Activated naive CD4-positive, alpha-beta T cell treated with anti-CD3 and anti-CD28 coated beads, Interleukin-2, amount 50 U/mL, for 16 hours (primary cell): ENCODE measurements around the gene WFIKKN1.

Experiments
- DNase-seq: peaks from one replicate; pipeline ENCODE4 v3.0.0-alpha.2; 2020

Gene WFIKKN1

GRCh38 chr16:659618-660017, 28.8 kb downstream of the WFIKKN1 start:
- DNase-seq: no peak

DNA sequence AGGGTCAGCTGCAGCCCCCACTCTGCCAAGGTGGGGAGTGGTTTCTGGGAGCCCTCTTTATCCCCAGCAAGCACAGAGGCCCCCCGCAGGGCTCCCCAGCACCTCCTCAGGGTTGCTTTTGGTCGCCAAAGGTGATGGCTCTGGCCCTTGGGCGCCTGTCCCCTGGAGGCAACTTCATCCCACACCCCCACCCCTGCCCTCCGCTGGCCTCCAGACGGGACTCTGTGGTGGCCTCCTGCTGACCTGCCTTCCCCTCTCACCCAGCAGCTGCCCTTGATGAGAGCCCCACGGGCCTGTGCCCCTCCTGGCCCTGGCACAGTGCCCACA, 29.3 kb downstream of the WFIKKN1 start:
- no peak for DNase-seq

DNA sequence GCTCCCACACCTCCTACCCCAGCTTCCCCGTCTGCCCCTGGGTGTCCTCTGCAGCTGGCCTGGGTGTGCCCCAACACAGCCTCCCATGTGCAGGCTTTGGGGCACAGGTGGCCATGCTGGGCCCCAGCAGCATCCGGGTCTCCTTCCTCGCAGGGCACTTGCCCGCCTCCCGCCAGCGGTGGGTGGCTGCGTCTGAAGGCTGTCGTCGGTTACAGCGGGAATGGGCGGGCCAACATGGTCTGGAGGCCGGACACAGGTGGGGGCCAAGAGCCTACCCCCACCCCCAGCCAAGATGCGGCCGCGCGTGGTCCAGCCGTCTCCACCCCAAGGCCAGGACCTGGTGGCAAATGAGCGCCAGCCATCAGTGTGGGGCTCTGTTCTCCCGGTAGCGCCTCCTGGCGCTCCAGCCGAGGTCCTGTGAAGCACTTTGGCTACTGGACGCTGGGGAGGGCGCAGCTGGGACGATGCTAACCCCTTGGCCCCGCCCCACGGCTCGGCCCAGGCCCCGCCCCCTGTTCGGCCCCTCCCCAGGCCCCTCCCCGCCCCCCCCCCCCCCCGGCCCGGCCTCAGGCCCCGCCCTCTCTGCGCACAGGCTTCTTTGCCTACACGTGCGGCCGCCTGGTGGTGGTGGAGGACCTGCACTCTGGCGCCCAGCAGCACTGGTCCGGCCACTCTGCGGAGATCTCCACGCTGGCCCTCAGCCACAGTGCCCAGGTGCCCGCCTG, 29.8 kb downstream of the WFIKKN1 start:
- peak; percentile 69 for DNase-seq

DNA sequence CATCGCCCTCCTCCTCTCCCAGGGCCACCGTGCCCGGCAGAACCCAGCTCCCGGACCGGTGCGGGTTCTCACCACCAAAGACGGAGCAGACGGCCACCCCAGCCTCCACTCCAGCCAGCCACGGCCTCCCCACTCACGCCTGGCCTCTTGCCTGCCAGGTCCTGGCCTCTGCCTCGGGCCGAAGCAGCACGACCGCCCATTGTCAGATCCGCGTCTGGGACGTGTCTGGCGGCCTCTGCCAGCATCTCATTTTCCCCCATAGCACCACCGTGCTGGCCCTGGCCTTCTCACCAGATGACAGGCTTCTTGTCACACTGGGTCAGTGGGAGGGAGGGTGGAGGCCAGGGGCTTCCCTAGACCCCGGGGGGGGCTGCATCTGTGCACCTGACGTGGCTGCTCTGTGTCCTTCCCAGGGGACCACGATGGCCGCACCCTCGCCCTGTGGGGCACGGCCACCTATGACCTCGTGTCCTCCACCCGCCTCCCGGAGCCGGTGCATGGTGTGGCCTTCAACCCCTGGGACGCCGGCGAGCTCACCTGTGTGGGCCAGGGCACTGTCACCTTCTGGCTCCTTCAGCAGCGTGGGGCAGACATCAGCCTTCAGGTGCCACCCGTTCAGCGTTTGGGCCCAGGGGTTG, 30.5 kb downstream of the WFIKKN1 start:
- DNase-seq: no peak

- DNase-seq: no peak
Observed at GRCh38 chr16:662095-662494, 31.3 kb downstream of the WFIKKN1 start.

DNA sequence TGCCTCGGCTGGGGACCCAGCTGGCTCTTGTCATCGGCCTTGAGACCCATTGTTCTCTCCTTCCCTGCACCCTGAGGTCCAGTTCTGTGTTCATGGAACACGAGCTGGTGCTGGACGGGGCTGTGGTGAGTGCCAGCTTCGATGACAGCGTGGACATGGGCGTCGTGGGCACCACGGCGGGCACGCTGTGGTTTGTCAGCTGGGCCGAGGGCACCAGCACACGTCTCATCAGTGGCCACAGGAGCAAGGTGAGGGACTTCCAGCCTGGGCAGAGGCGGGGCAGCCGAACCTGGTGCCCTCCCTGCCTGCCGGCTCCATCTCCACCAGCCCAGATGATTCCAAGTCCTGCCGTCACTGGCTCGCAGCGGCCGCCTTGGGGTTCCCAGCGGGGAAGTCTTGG, 31.8 kb downstream of the WFIKKN1 start:
- no peak for DNase-seq

DNA sequence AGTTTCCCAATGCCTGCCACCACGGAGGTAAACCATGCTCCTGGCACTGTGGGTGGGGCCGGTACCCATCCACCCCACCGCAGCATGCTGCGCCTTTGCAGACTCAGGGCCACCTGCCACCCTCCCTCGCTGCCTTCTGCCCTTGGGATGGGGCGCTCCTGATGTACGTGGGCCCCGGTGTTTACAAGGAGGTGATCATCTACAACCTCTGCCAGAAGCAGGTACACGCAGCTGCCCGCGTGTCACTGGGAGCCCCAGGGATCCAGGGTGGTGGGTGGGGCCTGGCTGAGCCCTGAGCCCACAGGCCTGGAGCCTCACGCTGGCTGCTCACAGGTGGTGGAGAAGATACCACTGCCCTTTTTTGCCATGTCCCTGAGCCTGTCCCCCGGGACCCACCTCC, 35.8 kb downstream of the WFIKKN1 start:
- no peak for DNase-seq

GRCh38 chr16:667113-667779, 36.5 kb downstream of the WFIKKN1 start:
- no peak for DNase-seq

DNA sequence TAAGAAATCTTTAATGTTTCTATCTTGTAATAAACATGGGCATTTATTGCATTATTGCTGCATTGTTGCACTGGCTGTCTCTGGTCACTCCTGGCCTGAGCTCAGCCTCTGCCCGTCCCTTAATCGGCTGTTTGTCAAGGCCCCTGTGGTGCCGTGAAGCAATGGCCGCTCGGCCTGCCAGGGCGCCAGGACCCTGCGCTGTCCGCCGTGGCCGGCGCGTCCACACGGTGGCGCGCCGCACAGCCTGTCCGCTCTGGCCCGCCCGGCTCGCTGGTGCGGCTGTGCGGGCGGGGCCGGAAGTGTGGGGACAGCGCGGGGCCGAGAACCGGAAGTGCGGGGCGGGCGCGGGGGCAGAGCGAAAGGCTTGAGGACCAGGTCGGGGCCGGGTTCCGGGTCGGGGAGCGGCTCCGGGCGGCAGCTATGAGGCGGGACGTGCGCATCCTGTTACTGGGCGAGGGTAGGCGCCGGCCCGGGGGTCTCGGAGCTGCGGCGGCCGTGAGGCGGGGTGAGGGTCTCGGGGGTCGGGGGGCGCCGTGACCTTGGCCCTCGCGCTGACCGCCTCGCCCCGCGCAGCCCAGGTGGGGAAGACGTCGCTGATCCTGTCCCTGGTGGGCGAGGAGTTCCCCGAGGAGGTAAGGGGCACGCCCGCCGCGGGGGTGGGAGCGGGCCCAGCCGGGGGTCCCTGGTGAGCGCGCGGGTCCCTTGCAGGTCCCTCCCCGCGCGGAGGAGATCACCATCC, 37.2 kb downstream of the WFIKKN1 start, which contains the start of gene RHOT2:
Gene RHOT2 (plus strand): TSS at position 353 of the 739 bp plus-strand sequence. CDS start 68 bp downstream, at position 421.
- DNase-seq: peak; percentile 93

GRCh38 chr16:668519-669171, 37.9 kb downstream of the WFIKKN1 start:
- DNase-seq: no peak

GRCh38 chr16:669666-670065, 38.9 kb downstream of the WFIKKN1 start:
- no peak for DNase-seq

GRCh38 chr16:670485-671352, 39.9 kb downstream of the WFIKKN1 start:
- DNase-seq: no peak

- DNase-seq: no peak
Observed at GRCh38 chr16:671353-672131, 40.8 kb downstream of the WFIKKN1 start.

DNA sequence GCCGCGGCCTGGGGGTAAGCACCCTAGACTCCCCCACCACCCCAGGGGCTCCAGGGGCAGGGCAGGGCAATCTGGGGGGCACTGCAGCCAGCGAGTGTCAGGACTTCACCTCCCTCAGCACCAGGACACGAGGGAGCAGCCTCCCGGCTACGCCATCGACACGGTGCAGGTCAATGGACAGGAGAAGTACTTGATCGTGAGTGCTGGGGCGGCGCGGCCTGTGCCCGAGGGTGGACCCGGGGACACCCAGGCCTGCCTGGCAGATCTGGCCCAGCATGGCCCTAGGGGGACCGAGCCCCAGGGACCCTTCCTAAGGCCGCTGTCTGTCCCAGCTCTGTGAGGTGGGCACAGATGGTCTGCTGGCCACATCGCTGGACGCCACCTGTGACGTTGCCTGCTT, 41.6 kb downstream of the WFIKKN1 start:
- DNase-seq: no peak

DNA sequence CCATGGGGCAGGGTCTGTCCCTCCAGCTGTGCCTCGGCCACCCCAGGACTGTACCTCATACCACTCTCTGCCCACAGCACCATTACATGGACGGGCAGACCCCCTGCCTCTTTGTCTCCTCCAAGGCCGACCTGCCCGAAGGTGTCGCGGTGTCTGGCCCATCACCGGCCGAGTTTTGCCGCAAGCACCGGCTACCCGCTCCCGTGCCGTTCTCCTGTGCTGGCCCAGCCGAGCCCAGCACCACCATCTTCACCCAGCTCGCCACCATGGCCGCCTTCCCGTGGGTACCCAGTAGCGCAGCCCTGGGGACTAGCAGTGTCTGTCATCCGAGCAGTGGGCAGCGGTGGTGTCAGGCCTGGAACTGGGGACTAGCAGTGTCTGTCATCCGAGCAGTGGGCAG, 42.1 kb downstream of the WFIKKN1 start:
- no peak for DNase-seq

GRCh38 chr16:673399-673991, 42.7 kb downstream of the WFIKKN1 start:
- DNase-seq: no peak

DNA sequence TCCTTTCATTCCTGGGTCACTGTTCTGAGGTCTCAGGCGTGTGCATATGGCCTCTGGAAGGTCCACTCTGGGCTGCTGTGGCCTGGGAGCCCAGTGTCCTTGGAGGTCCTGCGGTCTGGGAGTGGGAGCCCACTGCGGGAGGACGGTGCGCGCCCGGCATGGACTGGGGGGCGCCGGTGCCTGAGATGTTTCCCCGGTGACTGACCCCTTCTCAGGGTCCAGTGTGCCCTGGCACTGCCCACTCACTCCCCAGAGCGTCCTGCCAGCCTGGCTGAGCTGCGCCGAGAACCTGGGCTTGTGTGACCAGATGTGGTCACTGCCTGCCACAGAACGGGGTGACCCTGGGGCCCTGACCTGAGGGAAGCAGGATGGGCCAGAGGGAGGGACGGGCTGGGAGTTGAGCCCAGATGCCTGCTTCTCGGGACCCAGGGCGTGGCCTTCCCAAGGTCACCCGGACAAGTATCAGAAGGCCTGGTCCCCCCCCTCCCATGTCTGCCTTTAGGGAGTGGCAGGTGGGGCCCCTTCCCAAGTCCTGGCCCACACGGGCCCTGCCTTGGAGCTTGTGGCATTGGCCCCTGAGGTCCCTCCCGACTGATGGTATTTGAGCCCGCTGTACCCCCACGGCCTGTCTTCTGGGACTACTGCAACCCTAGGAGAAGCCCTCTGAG, 43.6 kb downstream of the WFIKKN1 start:
- DNase-seq: no peak

DNA sequence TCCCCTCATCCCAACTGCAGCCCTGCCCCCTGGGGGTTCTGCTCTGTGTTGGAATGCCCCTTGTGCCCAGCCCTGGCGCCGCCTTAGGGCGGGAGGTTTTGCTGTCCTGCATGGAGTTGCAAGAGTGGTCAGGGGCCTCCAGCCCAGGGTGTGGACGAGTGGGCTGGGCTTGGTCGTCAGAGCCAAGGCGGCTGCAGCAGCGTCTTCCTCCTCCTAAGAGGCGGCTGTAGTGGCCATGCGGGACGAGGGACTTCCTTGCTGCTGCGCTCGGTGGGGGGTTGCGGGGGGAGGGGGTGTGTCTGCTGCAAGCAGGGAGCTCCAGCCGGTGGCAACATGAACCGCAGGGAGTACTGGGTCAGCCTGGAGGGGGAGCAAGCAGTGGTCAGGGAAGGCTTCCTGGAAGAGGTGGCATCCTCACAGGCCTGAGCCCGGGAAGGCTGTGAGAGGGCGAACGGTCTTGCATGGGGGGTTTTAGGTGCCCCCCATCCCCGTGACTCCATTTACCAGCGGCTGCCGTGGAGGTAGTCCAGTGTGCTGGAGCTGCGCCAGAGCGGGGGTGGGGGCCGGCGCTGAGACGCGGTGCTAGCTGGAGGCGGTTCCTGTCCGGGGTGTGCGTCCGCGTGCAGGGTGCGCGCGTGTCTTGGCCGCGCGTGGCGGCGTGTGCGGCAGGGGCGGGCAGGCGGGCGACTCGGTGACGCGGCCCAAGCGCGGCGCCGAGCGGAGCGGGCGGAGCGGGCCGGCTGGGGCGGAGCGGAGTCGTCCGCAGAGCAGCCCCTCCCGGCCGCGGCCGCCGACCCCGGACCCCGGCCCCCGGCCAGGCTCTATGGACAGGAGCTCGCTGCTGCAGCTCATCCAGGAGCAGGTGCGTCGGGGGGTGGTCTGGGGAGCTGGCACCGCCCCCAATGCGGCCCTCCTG, 44.4 kb downstream of the WFIKKN1 start, which contains the start of gene RHBDL1:
Gene RHBDL1 (plus strand): TSS at position 704 of the 916 bp plus-strand sequence. CDS start 120 bp downstream, at position 824.
- DNase-seq: no peak
